GM18511 (cell line): ENCODE data around the gene LBHD1.
"Not testable (repeated sequence)": the region's sequence is repeated elsewhere in the genome, so short reads cannot be mapped to it uniquely, and the experiment has no call there.

Experiments
- ATAC-seq: cut with Tn5 transposase; IDR thresholded peaks from one replicate; pipeline ENCODE4 v1.9.1; 2021; ENCODE audit warnings: mild to moderate bottlenecking, moderate library complexity; ENCODE audit not compliant: unreplicated experiment

Gene LBHD1

GRCh38 chr11:62665075-62665598 is 6.9 kb downstream of the LBHD1 start, which contains the start of the genes C11orf98 and CSKMT:
C11orf98 (minus strand) TSS chr11:62665210; CDS start chr11:62665169, 41 bp downstream.
CSKMT (plus strand) TSS chr11:62665312; CDS start chr11:62665880, 568 bp downstream.
- peak; percentile 90 for ATAC-seq

GRCh38 chr11:62664405-62665074 is 7.5 kb downstream of the LBHD1 start:
- peak; percentile 40 for ATAC-seq

- no peak for ATAC-seq
Measured at GRCh38 chr11:62656796-62657429, 15.2 kb downstream of the LBHD1 start.

GRCh38 chr11:62654297-62654696 is 17.8 kb downstream of the LBHD1 start:
- no peak for ATAC-seq

- no peak for ATAC-seq
Measured at GRCh38 chr11:62652161-62653006, 19.7 kb downstream of the LBHD1 start.

- ATAC-seq, result not testable (repeated sequence)
Measured at GRCh38 chr11:62650283-62650682, 21.8 kb downstream of the LBHD1 start.

GRCh38 chr11:62649486-62649885 is 22.6 kb downstream of the LBHD1 start:
- ATAC-seq, result no peak

- ATAC-seq, result no peak
Measured at GRCh38 chr11:62648967-62649364, 23.1 kb downstream of the LBHD1 start.

- ATAC-seq, result no peak
Measured at GRCh38 chr11:62648185-62648966, 23.7 kb downstream of the LBHD1 start.

- ATAC-seq, result no peak
Measured at GRCh38 chr11:62647609-62648005, 24.5 kb downstream of the LBHD1 start.

- ATAC-seq, result peak; percentile 5
Measured at GRCh38 chr11:62646825-62647608, 25.1 kb downstream of the LBHD1 start.

GRCh38 chr11:62645946-62646824 is 25.9 kb downstream of the LBHD1 start, which contains the start of gene GANAB:
GANAB (minus strand) TSS chr11:62646613; CDS start chr11:62646599, 14 bp downstream.
- peak; percentile 95 for ATAC-seq

GRCh38 chr11:62645671-62645945 is 26.5 kb downstream of the LBHD1 start:
- no peak for ATAC-seq

GRCh38 chr11:62644220-62644619 is 27.8 kb downstream of the LBHD1 start:
- no peak for ATAC-seq

- no peak for ATAC-seq
Measured at GRCh38 chr11:62632492-62632891, 39.6 kb downstream of the LBHD1 start.

- no peak for ATAC-seq
Measured at GRCh38 chr11:62627713-62628112, 44.4 kb downstream of the LBHD1 start.

- ATAC-seq, result no peak
Measured at GRCh38 chr11:62622476-62623089, 49.5 kb downstream of the LBHD1 start.
